ENCODE measurements around the gene GHR.

- TF ChIP-seq, protein P1, sequence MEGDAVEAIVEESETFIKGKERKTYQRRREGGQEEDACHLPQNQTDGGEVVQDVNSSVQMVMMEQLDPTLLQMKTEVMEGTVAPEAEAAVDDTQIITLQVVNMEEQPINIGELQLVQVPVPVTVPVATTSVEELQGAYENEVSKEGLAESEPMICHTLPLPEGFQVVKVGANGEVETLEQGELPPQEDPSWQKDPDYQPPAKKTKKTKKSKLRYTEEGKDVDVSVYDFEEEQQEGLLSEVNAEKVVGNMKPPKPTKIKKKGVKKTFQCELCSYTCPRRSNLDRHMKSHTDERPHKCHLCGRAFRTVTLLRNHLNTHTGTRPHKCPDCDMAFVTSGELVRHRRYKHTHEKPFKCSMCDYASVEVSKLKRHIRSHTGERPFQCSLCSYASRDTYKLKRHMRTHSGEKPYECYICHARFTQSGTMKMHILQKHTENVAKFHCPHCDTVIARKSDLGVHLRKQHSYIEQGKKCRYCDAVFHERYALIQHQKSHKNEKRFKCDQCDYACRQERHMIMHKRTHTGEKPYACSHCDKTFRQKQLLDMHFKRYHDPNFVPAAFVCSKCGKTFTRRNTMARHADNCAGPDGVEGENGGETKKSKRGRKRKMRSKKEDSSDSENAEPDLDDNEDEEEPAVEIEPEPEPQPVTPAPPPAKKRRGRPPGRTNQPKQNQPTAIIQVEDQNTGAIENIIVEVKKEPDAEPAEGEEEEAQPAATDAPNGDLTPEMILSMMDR (IDR thresholded peaks at IDR 0.05): no peak
- no peak for TF ChIP-seq POLR2AphosphoS5 (IDR thresholded peaks at IDR 0.05)
Measured at GRCh38 chr5:42701351-42702059, 278.3 kb downstream of the GHR start.

All from stomach (tissue), 4 donors.